CD14-positive monocyte (primary cell): ENCODE results near the gene SH3GL3. TPM values are rescaled to one million over a fixed set of nuclear protein-coding genes. Genes with fewer than 3 reads are reported as not detected.

Experiments
- DNase-seq, 3 donors: peaks; one replicate each; pipeline ENCODE4 v3.0.0-alpha.2; 2011 to 2022
- H2AFZ ChIP-seq: 2 replicates; pipeline ENCODE4 v1.6.0; 2012; ENCODE audit warnings: mild to moderate bottlenecking, low read depth, low read length, inconsistent platforms; ENCODE audit not compliant: insufficient read depth, poor library complexity, severe bottlenecking
- H3K27ac ChIP-seq, 2 donors: 1 replicate in 1 of 2; 2 replicates in 1 of 2; pipeline ENCODE4 v1.5.1; 2012 to 2013; ENCODE audit warnings: low read length in 2 of 2, control low read depth in 1 of 2, inconsistent platforms in 1 of 2, low read depth in 1 of 2, mild to moderate bottlenecking in 1 of 2
- H3K27me3 ChIP-seq, 2 donors: one replicate each; pipeline versions ENCODE4 v1.6.0 to v1.6.1; 2011 to 2013; ENCODE audit warnings: low read length in 2 of 2; ENCODE audit not compliant: control insufficient read depth in 2 of 2, insufficient read depth in 2 of 2
- H3K36me3 ChIP-seq, 2 donors: replicated peaks in 1 of 2; 1 replicate in 1 of 2; 2 replicates in 1 of 2; pipeline versions ENCODE4 v1.5.1 to v1.6.1; 2012 to 2013; ENCODE audit warnings: low read length in 2 of 2, control low read depth in 1 of 2, inconsistent platforms in 1 of 2, mild to moderate bottlenecking in 1 of 2; ENCODE audit not compliant: insufficient read depth in 2 of 2, control insufficient read depth in 1 of 2
- H3K4me1 ChIP-seq, 2 donors: 1 replicate in 1 of 2; 2 replicates in 1 of 2; pipeline versions ENCODE4 v1.5.1 to v1.6.1; 2012 to 2013; ENCODE audit warnings: low read length in 2 of 2, control low read depth in 1 of 2, inconsistent platforms in 1 of 2, mild to moderate bottlenecking in 1 of 2, moderate library complexity in 1 of 2; ENCODE audit not compliant: insufficient read depth in 2 of 2, control insufficient read depth in 1 of 2
- H3K4me2 ChIP-seq: replicated peaks from 2 replicates; pipeline ENCODE3; 2012; ENCODE audit warnings: low read length, moderate library complexity, mild to moderate bottlenecking; ENCODE audit not compliant: poor library complexity, severe bottlenecking; ENCODE audit errors: extremely low read depth
- H3K4me3 ChIP-seq, 3 experiments: fragments of 200-600 bp in 1 of 3; sonication (generic) in 1 of 3; replicated peaks in 1 of 3; 1 replicate in 2 of 3; 2 replicates in 1 of 3; pipeline ENCODE4 v1.5.1; 2011 to 2013; ENCODE audit warnings: low read length in 3 of 3, mild to moderate bottlenecking in 3 of 3, control low read depth in 2 of 3, low read depth in 2 of 3, inconsistent platforms in 1 of 3, moderate library complexity in 1 of 3
- H3K79me2 ChIP-seq: 2 replicates; pipeline ENCODE4 v1.6.0; 2012; ENCODE audit warnings: mild to moderate bottlenecking, control low read depth, inconsistent platforms, low read length, moderate library complexity; ENCODE audit not compliant: insufficient read depth
- H3K9ac ChIP-seq: 2 replicates; pipeline ENCODE4 v1.6.0; 2017; ENCODE audit warnings: low read length, mild to moderate bottlenecking; ENCODE audit not compliant: insufficient read depth, poor library complexity, severe bottlenecking
- H3K9me3 ChIP-seq, 2 donors: replicated peaks in 1 of 2; 1 replicate in 1 of 2; 2 replicates in 1 of 2; pipeline versions ENCODE4 v1.5.1 to v1.6.1; 2012 to 2013; ENCODE audit warnings: low read length in 2 of 2, control low read depth in 1 of 2; ENCODE audit not compliant: control insufficient read depth in 1 of 2, insufficient read depth in 1 of 2
- H4K20me1 ChIP-seq: 2 replicates; pipeline ENCODE4 v1.6.0; 2012; ENCODE audit warnings: mild to moderate bottlenecking, low read length, control low read depth, moderate library complexity; ENCODE audit not compliant: insufficient read depth
- H3K27ac Mint-ChIP-seq, 7 donors: one replicate each; pipeline ENCODE4 v1.8.0; 2020; ENCODE audit warnings: mild to moderate bottlenecking in 7 of 7, mixed read lengths in 7 of 7, moderate library complexity in 6 of 7, inconsistent platforms in 2 of 7
- H3K27me3 Mint-ChIP-seq, 3 donors: one replicate each; pipeline ENCODE4 v1.8.0; 2021 to 2022; ENCODE audit warnings: low read depth in 3 of 3, mild to moderate bottlenecking in 3 of 3, mixed read lengths in 3 of 3, moderate library complexity in 3 of 3, inconsistent platforms in 1 of 3
- H3K36me3 Mint-ChIP-seq, 2 donors: one replicate each; pipeline ENCODE4 v1.8.0; 2020; ENCODE audit warnings: mixed read lengths in 2 of 2, inconsistent platforms in 1 of 2, mild to moderate bottlenecking in 1 of 2
- H3K4me1 Mint-ChIP-seq: one replicate; pipeline ENCODE4 v1.8.0; 2020; ENCODE audit warnings: mild to moderate bottlenecking, mixed read lengths
- H3K4me3 Mint-ChIP-seq, 2 donors: one replicate each; pipeline ENCODE4 v1.8.0; 2020; ENCODE audit warnings: mild to moderate bottlenecking in 2 of 2, mixed read lengths in 2 of 2, moderate library complexity in 1 of 2
- H3K9me3 Mint-ChIP-seq, 7 donors: one replicate each; pipeline ENCODE4 v1.8.0; 2020 to 2022; ENCODE audit warnings: mixed read lengths in 7 of 7, mild to moderate bottlenecking in 6 of 7, moderate library complexity in 6 of 7, inconsistent platforms in 2 of 7
- WGBS: methylation state at CpG from one replicate; pipeline ENCODE4 v1.1.5; 2013; ENCODE audit warnings: missing lambda C conversion rate; ENCODE audit not compliant: insufficient coverage; 5-methylcytosine and 5-hydroxymethylcytosine counted together
- intact Hi-C, 2 donors: fragments of 100-400 bp; cut with micrococcal nuclease; formaldehyde crosslinking; loops; one replicate each; pipeline versions ENCODE4 v1.15.0 to v1.15.1; 2023
- polyA plus RNA-seq, 3 donors: library from polyadenylated mRNA; depleted of rRNA in 1 of 3; unstranded in 2 of 3; stranded (reverse) in 1 of 3; fragments of 300-500 nt in 2 of 3; fragments of >200 nt in 1 of 3; fragmentation: Illumina TruSeq in 2 of 3; gene quantifications; 1 replicate in 2 of 3; 2 replicates in 1 of 3; pipeline ENCODE4 v1.2.3, GENCODE V29; 2012 to 2021
- TF ChIP-seq, protein P1 (sequence below): fragments of 200-600 bp; IDR thresholded peaks from one replicate; pipeline ENCODE4 v1.8.0; 2022; ENCODE audit warnings: antibody characterized with exemption, mild to moderate bottlenecking

The SH3GL3 gene
- polyA plus RNA-seq, 3 donors = not detected

DNA sequence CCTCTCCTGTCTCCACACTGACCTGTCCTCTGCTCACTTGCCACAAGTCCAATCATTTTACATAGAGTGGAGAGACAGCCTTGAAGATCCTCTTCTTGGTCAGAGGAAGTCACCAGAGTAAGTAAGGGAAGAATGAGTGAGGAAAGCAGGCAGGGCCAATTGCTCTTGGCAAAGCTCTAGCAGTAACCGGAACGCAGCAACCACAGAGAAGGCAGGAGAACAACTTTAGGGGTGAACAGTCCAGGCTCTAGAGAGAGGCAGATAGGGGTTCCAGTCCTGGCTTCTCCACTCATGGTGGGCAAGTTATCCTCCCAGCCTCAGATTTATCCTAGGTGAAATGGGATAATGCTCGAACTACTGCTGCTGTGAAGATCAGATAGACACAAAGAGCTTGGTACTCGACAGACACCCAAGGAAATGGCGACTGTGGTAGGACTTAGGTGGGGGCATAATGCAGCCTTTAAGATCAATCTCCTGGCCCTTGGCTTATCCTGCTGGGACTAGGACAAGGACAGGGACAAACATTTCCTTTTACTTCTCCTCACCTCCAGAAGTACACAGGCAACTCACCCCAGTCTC is 205.6 kb downstream of the SH3GL3 start:
- H3K27me3 Mint-ChIP-seq = peaks cover 35 to 42% (median 41%) of the 10 kb centered on the region in 3 donors
- H3K9me3 ChIP-seq = peaks cover 0 to 6% of the 10 kb centered on the region in 2 donors
- TF ChIP-seq, protein P1, sequence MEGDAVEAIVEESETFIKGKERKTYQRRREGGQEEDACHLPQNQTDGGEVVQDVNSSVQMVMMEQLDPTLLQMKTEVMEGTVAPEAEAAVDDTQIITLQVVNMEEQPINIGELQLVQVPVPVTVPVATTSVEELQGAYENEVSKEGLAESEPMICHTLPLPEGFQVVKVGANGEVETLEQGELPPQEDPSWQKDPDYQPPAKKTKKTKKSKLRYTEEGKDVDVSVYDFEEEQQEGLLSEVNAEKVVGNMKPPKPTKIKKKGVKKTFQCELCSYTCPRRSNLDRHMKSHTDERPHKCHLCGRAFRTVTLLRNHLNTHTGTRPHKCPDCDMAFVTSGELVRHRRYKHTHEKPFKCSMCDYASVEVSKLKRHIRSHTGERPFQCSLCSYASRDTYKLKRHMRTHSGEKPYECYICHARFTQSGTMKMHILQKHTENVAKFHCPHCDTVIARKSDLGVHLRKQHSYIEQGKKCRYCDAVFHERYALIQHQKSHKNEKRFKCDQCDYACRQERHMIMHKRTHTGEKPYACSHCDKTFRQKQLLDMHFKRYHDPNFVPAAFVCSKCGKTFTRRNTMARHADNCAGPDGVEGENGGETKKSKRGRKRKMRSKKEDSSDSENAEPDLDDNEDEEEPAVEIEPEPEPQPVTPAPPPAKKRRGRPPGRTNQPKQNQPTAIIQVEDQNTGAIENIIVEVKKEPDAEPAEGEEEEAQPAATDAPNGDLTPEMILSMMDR = no peak
- no peaks in the 10 kb centered on the region for H4K20me1 ChIP-seq
- peaks cover 0 to 4% (median 0%) of the 10 kb centered on the region in 7 donors for H3K9me3 Mint-ChIP-seq
- no peak overlapping the region for H3K9ac ChIP-seq
- no peaks in the 10 kb centered on the region for H3K36me3 ChIP-seq
- DNase-seq = no peak
- H3K4me3 Mint-ChIP-seq = peak overlapping the region in 1 of 2 donors; percentile 37
- no peaks in the 10 kb centered on the region for H3K36me3 Mint-ChIP-seq
- WGBS = 96% methylated on average over 4 of the region's 5 CpGs
- no peak overlapping the region for H3K27ac Mint-ChIP-seq
- no peak overlapping the region for H3K27ac ChIP-seq
- H3K4me1 Mint-ChIP-seq = no peaks in the 10 kb centered on the region
- H2AFZ ChIP-seq = no peak overlapping the region
- intact Hi-C loops = no loop called here
- H3K4me3 ChIP-seq = no peak overlapping the region
- H3K79me2 ChIP-seq = no peaks in the 10 kb centered on the region
- H3K27me3 ChIP-seq = peaks cover 9 to 37% of the 10 kb centered on the region in 2 donors
- H3K4me1 ChIP-seq = no peaks in the 10 kb centered on the region
- no peak overlapping the region for H3K4me2 ChIP-seq

DNA sequence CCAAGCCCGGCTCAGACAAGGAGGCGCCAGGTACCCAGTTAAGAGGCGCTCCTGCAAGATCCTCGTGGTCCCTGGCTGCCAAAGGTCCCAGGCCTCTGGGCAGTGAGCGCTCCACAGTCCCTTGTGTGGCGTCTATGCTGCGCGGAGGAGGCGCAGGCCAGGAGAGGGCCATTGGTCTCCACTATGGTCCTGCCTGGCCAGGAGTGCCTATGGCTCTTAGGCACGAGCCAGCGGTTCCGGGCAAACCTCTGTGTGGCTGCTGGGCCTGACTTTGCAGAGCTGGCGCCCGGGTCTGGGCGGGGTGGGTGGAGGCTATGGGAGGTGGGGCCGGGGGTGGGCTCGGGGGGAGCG is 206.1 kb downstream of the SH3GL3 start:
- Mint-ChIP-seq H3K27me3 (peaks cover 38 to 42% (median 39%) of the 10 kb centered on the region in 3 donors), H3K4me3 (peak overlapping the region in 1 of 2 donors; percentile 37), H3K9me3 (peaks cover 0 to 4% (median 0%) of the 10 kb centered on the region in 7 donors), H3K36me3 (no peaks in the 10 kb centered on the region), H3K27ac (no peak overlapping the region), H3K4me1 (no peaks in the 10 kb centered on the region)
- no peak overlapping the region for H2AFZ ChIP-seq
- H4K20me1 ChIP-seq = no peaks in the 10 kb centered on the region
- H3K4me1 ChIP-seq = no peaks in the 10 kb centered on the region
- H3K27ac ChIP-seq = no peak overlapping the region
- no peak for DNase-seq
- H3K36me3 ChIP-seq = no peaks in the 10 kb centered on the region
- no peak overlapping the region for H3K4me3 ChIP-seq
- H3K9me3 ChIP-seq = peaks cover 0 to 6% of the 10 kb centered on the region in 2 donors
- H3K27me3 ChIP-seq = peaks cover 9 to 37% of the 10 kb centered on the region in 2 donors
- TF ChIP-seq, protein P1 = no peak
- H3K9ac ChIP-seq = no peak overlapping the region
- intact Hi-C loops = no loop called here
- H3K79me2 ChIP-seq = no peaks in the 10 kb centered on the region
- H3K4me2 ChIP-seq = no peak overlapping the region
- WGBS = 29% methylated on average over 13 of the region's 18 CpGs
